ENCODE results near the gene OR2A7. TPM values are rescaled to one million over a fixed set of nuclear protein-coding genes. Genes with fewer than 3 reads are reported as not detected.

Gene OR2A7, protein sequence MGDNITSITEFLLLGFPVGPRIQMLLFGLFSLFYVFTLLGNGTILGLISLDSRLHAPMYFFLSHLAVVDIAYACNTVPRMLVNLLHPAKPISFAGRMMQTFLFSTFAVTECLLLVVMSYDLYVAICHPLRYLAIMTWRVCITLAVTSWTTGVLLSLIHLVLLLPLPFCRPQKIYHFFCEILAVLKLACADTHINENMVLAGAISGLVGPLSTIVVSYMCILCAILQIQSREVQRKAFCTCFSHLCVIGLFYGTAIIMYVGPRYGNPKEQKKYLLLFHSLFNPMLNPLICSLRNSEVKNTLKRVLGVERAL
- 1.6 and 2.1 TPM in 2 replicates for total RNA-seq

GRCh38 chr7:144264692-144265091 lies at the start of gene OR2A7:
TSS of gene OR2A7 (minus strand) at chr7:144264792. CDS start at chr7:144259628, 5,164 bp downstream.

DNA sequence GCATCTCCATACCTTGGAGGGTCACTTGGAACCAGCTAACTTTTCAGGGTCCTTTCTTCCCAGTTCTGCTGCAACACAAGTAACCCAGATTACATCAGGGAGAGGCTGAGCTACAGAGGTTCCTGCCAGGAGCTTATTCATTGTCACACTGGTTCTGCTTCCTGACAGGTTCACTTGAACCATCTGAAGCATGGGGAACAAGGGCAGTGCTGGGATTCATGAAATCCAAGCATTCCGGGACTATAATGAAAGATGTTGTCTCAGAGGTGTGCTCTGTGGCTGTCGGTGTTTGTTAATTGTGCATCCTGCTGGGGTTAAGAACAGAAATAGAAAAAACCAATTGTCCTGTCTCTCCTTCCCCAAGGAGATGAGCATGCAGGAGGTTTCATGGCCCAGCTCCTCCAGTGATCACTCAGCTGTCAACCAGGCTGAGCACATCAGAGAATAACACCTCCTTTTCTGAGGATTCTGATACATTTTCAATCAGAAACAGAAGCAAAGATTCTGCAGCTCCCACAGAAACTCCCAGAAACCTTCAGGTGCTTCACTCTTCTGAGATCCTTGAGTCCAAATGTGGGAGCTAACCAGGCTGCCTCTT lies 47.4 kb upstream of the OR2A7 start, which contains the start of gene OR2A1:
TSS of gene OR2A1 (plus strand) at position 548 of the 598 bp plus-strand sequence. CDS start 5,706 bp downstream, outside the sequence.

DNA sequence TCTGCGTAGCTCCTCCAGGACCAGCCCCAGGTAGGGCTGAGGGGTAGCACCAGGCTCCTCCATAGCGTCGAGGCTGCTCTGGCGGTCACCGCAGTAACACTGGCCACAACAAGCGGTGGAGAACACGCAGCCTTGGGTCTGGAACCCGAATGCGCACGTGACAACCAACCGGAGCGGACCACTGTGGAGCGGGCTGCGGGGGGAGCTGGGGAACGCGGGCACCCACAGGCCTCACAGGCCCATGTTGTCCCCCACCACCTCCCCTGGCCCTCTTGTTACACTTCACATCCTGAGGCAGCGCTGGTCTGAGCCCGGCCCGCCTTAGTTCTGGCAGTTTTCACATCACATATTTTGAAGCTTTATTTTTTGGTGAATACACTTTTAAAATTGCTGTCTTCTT lies 4.6 kb upstream of the OR2A7 start, which contains the start of gene CTAGE8:
TSS of gene CTAGE8 (minus strand) at position 101 of the 400 bp plus-strand sequence. CDS start at position 63, 38 bp downstream.

DNA sequence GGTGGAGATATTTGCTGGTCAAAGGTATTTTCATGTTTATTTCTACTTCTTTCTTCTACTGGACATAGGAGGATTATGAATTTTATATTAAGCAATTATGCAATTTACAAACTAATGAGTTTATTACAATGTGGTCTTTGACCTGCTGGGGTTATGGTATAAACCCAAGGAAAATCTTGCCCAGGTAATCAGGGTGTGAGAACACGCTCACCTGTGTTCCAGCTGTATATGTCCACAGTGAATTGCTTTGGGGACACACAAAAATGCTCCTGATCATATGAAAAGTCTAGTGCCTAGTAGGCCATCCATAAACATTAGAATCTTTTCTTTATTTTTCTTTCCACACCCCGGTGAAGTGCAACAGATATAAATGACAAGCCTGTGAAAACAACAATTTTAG lies 25.2 kb downstream of the OR2A7 start, which contains the start of gene OR2A42:
TSS of gene OR2A42 (minus strand) at position 241 of the 400 bp plus-strand sequence. CDS start 6,762 bp downstream, outside the sequence.

Other genes starting within 250 kb of the OR2A7 start
- not detected in 2 replicates for gene OR2A5, start 215.8 kb downstream of the OR2A7 start, total RNA-seq
- gene OR2A25, start 195.0 kb downstream of the OR2A7 start, total RNA-seq: not detected in 2 replicates
- gene OR2A12, start 178.5 kb downstream of the OR2A7 start, total RNA-seq: not detected in 2 replicates
- gene OR2A2, start 155.2 kb downstream of the OR2A7 start, total RNA-seq: not detected in 2 replicates
- not detected in 2 replicates for gene OR2A14, start 141.6 kb downstream of the OR2A7 start, total RNA-seq
- gene CTAGE4, start 81.3 kb downstream of the OR2A7 start, total RNA-seq: 0.14 and 2.1 TPM in 2 replicates
- 24.6 and 27.1 TPM in 2 replicates for gene ARHGEF35, start 69.0 kb downstream of the OR2A7 start, total RNA-seq
- not detected in 2 replicates for gene OR2A42, start 25.2 kb downstream of the OR2A7 start, total RNA-seq
- 6.6 and 7.2 TPM in 2 replicates for gene CTAGE8, start 4.5 kb upstream of the OR2A7 start, total RNA-seq
- not detected in 2 replicates for gene OR2A1, start 47.6 kb upstream of the OR2A7 start, total RNA-seq
- gene ARHGEF5, start 90.6 kb upstream of the OR2A7 start, total RNA-seq: 16.4 and 24.9 TPM in 2 replicates
- not detected in 2 replicates for gene NOBOX, start 138.9 kb upstream of the OR2A7 start, total RNA-seq

Measured in nasal cavity respiratory epithelium epithelial cell of viscerocranial mucosa (primary cell).